NOMO-1 treated with dmso at 0.1 percent for 144 hours (cell line): ENCODE data around the gene DOCK9.

Experiments used
- DNase-seq: peaks from one replicate; lab custom pipeline; 2025; ENCODE audit not compliant: unreplicated experiment; lab: John Stamatoyannopoulos, UW

Gene DOCK9

GRCh38 chr13:98890186-98890585 lies 87.7 kb downstream of the DOCK9 start:
- DNase-seq = no peak

- DNase-seq = no peak
Observed at GRCh38 chr13:98889419-98890085, 88.3 kb downstream of the DOCK9 start.

GRCh38 chr13:98888890-98889279 lies 89.0 kb downstream of the DOCK9 start:
- DNase-seq = no peak

GRCh38 chr13:98888222-98888889 lies 89.5 kb downstream of the DOCK9 start:
- no peak for DNase-seq

- no peak for DNase-seq
Observed at GRCh38 chr13:98886587-98887230, 91.2 kb downstream of the DOCK9 start.

GRCh38 chr13:98885600-98885999 lies 92.3 kb downstream of the DOCK9 start:
- no peak for DNase-seq

- no peak for DNase-seq
Observed at GRCh38 chr13:98883998-98884397, 93.9 kb downstream of the DOCK9 start.

GRCh38 chr13:98881390-98881789 lies 96.5 kb downstream of the DOCK9 start:
- no peak for DNase-seq

- no peak for DNase-seq
Observed at GRCh38 chr13:98880677-98881076, 97.2 kb downstream of the DOCK9 start.

- no peak for DNase-seq
Observed at GRCh38 chr13:98879957-98880356, 97.9 kb downstream of the DOCK9 start.

- DNase-seq = no peak
Observed at GRCh38 chr13:98879127-98879520, 98.7 kb downstream of the DOCK9 start.

GRCh38 chr13:98878486-98879126 lies 99.3 kb downstream of the DOCK9 start:
- DNase-seq = no peak

- DNase-seq = no peak
Observed at GRCh38 chr13:98877936-98878335, 99.9 kb downstream of the DOCK9 start.

GRCh38 chr13:98877466-98877865 lies 100.4 kb downstream of the DOCK9 start:
- DNase-seq = no peak

- no peak for DNase-seq
Observed at GRCh38 chr13:98875146-98875729, 102.6 kb downstream of the DOCK9 start.

GRCh38 chr13:98874029-98874397 lies 103.9 kb downstream of the DOCK9 start:
- DNase-seq = no peak

GRCh38 chr13:98873377-98874028 lies 104.4 kb downstream of the DOCK9 start:
- no peak for DNase-seq

GRCh38 chr13:98871727-98872126 lies 106.1 kb downstream of the DOCK9 start:
- no peak for DNase-seq

- DNase-seq = no peak
Observed at GRCh38 chr13:98869408-98870090, 108.3 kb downstream of the DOCK9 start.

- no peak for DNase-seq
Observed at GRCh38 chr13:98868932-98869331, 108.9 kb downstream of the DOCK9 start.
